GM12891 (cell line): ENCODE measurements around the gene C1orf115.

Experiments used
- PAX5 ChIP-seq: IDR thresholded peaks from 2 replicates; pipeline ENCODE4 v1.6.1; 2011; ENCODE audit warnings: low read length, moderate library complexity, mild to moderate bottlenecking; ENCODE audit not compliant: insufficient read depth, severe bottlenecking
- POLR2A ChIP-seq: IDR thresholded peaks from 2 replicates; pipeline ENCODE4 v1.6.1; 2011; ENCODE audit warnings: low read depth, low read length, control low read depth
- POLR2AphosphoS5 ChIP-seq: IDR thresholded peaks from 2 replicates; pipeline ENCODE4 v1.6.1; 2011; ENCODE audit warnings: low read depth, low read length, control low read depth
- SPI1 ChIP-seq: IDR thresholded peaks from 2 replicates; pipeline ENCODE4 v1.6.1; 2011; ENCODE audit warnings: low read depth, low read length, control low read depth
- TAF1 ChIP-seq: IDR thresholded peaks from 2 replicates; pipeline ENCODE4 v1.6.1; 2011; ENCODE audit warnings: low read depth, low read length, control low read depth

DNA sequence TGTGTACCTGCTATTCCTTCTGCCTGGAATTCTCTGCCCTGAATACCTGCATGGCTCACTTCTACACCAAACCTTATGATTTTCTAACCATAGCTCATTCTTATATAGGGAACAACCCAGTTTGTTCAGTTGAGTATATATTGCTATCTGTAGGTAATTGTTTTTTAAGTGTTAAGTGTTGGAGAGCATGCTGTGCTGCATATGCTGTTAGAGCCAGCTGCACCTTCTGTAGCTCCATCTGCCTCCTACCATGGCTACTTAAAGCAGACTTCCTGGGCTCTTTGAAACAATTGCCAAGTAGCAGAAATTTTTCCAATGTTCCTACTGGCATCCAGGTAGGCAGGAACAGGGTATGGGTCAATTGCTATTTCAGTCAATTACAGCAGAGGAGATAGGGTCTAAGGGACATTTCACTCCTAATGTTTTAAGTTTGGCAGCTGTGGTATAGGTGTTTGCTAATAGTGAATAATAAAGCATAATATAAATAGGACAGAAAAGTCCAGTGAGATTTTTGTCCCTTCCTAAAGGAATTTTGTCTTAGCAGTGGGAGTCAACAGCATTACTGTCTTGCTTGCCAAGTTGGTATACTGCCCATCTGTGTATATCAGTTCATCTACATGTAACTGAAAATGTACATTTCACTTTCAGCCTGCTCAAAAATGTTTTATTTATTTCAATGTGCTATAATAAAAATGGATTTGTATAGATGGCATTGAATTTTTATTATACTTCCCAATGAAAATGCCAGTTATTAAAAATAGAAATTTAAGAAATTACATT is 34.0 kb upstream of the C1orf115 start:
- TF ChIP-seq POLR2A, result no peak
- TF ChIP-seq TAF1, result no peak
- TF ChIP-seq POLR2AphosphoS5, result no peak
- no peak for TF ChIP-seq PAX5
- TF ChIP-seq SPI1, result no peak
